Left lobe of liver (tissue), 1 donor: ENCODE results near the gene SV2A. TPM values are rescaled to one million over a fixed set of nuclear protein-coding genes. Genes with fewer than 3 reads are reported as not detected.

Source experiments
- total RNA-seq: library from RNA; stranded (reverse); gene quantifications from one replicate; pipeline ENCODE4 v1.2.1, GENCODE V29; 2021
- donor health status: DM: no; HTN: yes; CAD: no.

Gene SV2A
- total RNA-seq, 1 donor from 2014 or later = 0.45 TPM

Other genes starting within 250 kb of the SV2A start
- 1.1 TPM for gene FCGR1A, start 135.2 kb downstream of the SV2A start, total RNA-seq
- 13.8 TPM for gene BOLA1, start 18.3 kb downstream of the SV2A start, total RNA-seq
- gene SF3B4, start 10.0 kb upstream of the SV2A start, total RNA-seq = 11.5 TPM
- gene MTMR11, start 19.0 kb upstream of the SV2A start, total RNA-seq = 1.7 TPM
- gene OTUD7B, start 92.9 kb upstream of the SV2A start, total RNA-seq = 19.1 TPM
- 12.3 TPM for gene VPS45, start 149.9 kb upstream of the SV2A start, total RNA-seq
- gene PLEKHO1, start 232.1 kb upstream of the SV2A start, total RNA-seq = 3.8 TPM